SKM-1 (cell line): ENCODE measurements around the gene FLNB.

Experiments
- DNase-seq: peaks from one replicate; lab custom pipeline; 2025; ENCODE audit not compliant: unreplicated experiment; lab: John Stamatoyannopoulos, UW

Gene FLNB

DNA sequence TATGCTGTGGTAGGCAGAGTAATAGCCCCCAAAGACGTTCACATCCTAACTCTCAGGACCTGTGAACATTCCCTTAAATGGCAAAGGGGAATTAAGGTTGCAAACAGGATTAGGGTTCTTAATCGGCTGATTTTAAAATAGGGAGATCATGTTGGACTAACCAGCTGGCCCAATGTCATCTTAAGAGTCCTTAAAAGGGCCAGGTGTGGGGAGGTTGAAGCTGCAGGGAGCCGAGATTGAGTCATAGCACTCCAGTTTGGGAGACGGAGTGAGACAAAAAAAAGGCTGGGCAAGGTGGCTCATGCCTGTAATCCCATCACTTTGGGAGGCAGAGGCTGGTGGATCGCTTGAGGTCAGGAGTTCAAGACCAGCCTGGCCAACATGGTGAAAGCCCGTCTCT, 1.6 kb upstream of the FLNB start:
- DNase-seq: no peak

DNA sequence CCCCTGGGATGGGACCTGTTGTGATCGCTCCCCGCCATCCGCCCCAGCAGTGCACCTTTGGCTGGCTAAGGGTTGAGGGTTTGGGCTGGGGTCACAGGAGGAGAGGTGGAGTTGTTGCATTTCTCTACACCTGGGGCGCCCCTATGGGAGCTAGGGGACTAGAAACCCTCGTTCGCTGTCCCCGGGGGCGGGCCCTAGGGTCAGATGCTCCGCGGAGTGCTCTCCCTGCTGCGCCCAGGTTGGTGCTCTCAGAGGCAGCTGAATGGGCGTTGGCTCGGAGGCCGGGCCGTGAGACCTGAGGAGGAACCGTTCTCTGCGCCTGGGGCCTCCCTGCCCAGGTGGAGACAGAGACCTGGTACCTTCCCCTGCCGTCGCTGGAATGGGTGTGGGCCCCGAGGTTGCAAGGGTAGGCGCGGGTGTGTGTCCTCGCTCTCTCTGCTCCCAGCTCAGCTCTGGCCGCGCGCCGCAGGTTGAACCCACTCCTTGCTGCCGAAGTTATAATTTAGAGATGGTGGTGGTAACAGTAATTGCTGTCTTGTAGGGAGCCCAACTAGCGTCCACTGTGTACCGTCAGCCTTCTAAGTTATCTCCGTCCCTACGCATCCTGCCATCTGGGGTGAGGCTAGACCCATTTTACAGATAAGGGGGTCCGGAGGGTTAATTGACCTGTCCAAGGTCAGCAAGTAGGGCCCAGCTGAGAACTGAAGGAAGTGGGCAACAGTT, 965 bp downstream of the FLNB start:
- no peak for DNase-seq

- no peak for DNase-seq
Observed at GRCh38 chr3:58009749-58010535, 1.7 kb downstream of the FLNB start.

- DNase-seq: no peak
Observed at GRCh38 chr3:58010562-58010961, 2.3 kb downstream of the FLNB start.

DNA sequence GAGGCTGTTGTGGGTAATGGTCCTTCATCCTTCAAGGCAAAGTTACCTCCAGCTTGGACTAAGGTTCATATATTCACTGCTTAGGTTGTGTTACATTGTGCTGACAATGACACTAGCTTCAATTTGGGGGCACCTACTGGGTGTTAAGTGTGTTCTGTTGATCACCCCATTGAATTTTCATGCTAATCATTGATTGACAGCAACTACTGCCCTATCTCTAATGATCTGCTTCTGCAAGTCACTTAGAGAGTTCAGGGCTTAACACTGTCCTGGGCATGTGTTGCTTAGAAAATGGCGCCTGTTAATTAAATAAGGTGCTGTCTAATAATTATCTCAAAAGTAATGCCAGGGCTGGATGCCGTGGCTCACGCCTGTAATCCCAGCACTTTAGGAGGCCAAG, 3.4 kb downstream of the FLNB start:
- DNase-seq: no peak

DNA sequence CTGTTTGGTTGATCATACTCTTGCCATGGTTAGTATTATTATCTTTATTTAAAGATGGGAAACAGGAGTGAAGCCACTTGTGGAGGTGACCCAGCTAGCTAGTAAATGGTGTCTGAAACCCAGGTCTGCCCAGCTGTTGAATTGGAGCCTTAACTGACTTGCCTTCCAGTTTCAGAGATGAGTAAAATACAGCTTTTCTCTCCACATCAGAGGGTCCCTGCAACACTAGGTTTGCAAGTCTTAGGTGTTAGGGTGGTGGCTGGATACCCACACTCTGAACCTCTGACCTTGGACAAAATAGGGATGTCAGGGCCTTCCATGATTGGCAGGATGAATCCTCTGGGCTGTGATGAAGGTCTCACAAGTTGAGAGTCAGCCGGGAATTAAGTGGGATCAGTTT, 4.1 kb downstream of the FLNB start:
- no peak for DNase-seq

DNA sequence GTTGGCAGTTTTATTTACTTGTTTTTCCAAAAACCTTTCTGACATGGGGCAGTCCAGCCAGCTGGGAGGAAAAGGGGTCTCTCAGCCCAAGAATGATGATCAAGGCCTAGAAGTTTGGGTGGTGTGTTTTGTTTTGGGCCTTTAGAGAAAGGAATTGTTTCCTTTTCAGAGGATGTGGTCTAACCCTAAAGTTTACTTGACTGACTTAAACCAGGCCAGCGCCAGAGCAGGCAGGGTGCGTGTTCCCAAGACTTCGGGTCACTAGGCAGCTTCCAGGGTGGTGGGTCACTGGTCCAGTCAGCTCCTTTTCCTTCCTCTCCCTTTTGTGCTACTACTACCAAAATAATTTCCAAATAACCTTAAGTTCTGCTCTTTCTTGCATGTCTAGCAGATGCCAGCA, 4.9 kb downstream of the FLNB start:
- no peak for DNase-seq

- DNase-seq: no peak
Observed at GRCh38 chr3:58013973-58014649, 5.9 kb downstream of the FLNB start.

GRCh38 chr3:58015520-58015915, 7.3 kb downstream of the FLNB start:
- DNase-seq: no peak

DNA sequence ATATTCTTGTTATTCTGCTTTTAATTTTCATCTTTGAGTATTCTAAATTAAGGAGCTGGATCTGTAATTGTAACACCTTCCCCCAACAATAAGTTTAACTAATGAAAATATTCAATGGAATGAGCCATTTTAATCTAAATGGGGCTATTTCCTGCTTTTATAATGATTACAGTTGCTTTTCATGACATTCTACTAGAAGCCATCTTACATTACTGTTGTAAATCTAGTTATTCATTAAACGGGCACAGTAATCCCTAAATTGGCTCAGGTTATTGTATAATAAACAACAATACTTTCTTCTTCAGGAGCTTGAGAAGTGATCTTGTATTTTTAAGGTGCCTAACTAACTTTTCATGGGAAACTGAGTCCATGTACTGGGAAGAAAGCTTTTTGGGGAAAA, 8.5 kb downstream of the FLNB start:
- no peak for DNase-seq

DNA sequence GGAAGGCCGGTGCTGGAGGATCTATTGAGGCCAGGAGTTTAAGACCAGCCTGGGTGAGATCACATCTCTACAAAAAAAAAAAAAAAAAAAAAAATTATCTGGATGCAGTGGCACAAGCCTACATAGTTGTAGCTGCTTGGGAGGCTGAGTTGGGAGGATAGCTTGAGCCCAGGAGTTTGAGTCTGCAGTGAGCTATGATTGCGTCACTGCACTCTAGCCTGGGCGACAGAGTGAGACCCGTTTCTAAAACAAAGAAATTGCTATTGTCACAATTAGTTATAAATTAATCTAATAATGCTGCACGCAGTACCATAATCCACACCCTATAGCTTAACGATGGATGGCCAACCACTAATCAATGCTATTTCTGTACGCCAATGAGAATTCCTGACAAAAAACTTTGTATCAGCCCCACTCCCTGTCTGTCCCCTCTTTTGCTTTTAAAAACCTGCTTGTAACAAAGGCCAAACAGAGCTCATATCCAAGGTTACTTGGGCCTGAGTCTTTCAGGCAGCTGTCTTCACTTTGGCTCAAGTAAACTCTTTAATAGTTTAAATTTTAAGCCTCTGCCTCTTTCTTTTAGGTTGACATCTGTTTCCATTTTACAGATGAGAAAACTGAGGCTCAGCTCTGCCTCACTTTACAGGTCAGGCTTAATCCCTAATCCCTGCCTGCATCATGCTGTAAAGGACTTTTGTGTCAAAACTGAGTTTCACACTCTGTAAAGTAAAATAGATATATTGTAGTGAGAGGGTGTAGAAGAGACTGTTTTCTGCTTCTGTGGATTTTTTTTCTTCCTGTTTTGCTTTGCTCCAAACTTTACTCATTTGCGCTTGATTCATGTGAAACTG, 10.9 kb downstream of the FLNB start:
- DNase-seq: no peak

DNA sequence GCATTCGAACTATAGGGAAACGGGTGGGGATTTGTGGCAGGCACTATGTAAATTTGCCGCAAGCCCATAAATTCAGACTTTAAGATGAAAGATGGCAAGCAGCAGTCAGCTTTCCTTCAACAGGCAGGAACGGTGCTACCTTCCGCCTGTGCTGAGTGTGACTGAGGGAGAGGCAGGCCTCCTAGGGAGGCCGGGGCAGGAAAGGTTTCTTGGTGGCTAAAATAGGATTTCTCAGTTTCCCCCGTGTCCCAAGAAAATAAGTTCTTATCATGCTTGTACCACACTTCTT, 12.5 kb downstream of the FLNB start:
- DNase-seq: no peak

DNA sequence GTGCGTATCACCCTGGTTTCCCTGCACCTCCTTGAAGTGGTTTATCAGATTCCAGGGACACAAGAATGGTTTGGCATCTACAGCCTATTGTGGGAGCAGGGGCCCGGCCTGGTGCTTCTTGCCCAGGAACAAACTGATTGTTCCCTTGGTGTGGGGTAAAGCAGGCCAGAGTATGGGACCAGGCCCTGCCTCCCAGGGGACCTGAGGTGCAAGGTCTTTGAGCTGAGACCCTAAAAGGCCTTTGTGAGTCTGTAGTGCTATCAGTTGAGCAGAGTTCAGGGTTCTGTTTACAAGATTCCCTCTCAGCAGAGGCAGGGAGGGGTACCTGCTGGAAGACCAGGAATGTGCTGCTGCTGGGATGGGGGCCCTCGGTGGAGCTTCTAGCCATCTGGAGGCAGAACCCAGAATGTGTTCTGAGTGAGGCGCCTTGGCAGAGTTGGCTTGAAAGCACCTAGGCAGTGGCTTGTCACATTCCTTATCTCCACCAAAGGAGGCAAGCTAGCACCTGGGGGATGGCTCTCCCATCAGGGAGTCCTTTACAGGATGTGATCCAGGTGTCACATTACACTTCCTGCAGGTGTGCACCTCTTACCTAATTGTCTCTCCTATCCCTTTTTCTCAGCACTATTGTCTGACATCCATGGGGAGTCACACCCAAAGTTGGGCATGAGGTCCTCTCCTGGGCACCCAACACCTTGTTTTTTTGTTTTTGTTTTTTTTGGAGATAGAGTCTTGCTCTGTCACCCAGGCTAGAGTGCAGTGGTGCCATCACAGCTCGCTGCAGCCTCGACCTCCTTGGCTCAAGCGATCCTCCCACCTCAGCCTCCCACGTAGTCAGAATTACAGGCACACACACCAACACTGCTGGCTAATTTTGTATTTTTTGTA, 13.1 kb downstream of the FLNB start:
- no peak for DNase-seq

DNA sequence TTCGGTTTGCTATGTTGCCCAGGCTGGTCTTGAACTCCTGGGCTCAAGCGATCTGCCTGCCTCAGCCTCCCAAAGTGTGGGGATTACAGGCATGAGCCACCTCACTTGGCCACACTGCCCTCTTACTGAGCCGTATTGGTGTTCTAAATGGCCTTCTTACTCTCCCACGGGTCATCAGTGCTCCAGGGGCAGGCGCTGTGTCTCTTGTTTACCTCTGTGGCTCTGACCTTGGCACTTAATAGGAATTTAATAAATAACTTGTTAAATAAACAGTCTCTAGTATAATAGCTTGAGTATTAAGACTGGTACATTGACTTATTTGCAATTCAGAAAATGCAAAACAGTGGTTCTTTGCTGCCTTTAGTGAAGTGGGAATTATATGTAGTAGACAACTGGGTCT, 13.7 kb downstream of the FLNB start:
- no peak for DNase-seq

DNA sequence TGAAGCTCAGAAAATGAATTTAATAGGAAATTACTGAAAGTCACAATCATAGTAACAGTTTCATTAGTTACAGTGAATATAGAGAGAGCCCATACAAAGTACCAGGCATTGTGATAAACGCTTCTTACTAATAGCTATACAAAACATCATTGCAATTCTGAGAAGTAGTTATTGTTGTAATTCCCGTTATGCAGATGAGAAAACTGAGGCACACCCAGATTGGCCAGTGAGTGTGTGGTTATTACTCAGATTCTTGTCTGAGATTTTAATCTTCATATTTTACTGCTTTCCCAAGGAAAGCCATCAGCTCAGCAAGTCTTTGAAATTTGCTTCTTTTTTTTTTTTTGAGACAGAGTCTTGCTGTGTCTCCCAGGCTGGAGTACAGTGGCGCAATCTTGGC, 14.3 kb downstream of the FLNB start:
- DNase-seq: no peak

DNA sequence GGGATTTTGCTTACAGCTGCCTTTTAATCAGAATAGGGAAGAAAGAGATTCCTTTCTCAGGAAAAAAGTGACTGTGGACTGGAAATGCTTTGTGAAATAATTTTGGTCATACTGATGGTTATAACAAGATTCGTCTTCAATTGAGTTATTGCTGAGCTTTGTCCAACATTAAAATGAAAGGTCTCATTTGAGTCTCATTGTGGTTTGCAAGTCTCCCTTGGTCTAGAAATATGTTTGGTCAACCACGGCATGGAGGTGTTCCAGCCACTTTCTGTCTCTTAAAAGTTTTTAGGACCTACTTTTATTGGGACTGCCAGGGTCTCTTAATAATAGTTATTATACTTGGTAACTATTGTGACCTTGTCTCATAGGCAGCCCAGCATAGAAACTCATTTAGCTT, 15.3 kb downstream of the FLNB start:
- no peak for DNase-seq

GRCh38 chr3:58025406-58025805, 17.2 kb downstream of the FLNB start:
- DNase-seq: no peak

- DNase-seq: no peak
Observed at GRCh38 chr3:58025837-58026569, 17.8 kb downstream of the FLNB start.

- no peak for DNase-seq
Observed at GRCh38 chr3:58026598-58026997, 18.4 kb downstream of the FLNB start.
